Activated naive CD8-positive, alpha-beta T cell treated with anti-CD3 and anti-CD28 coated beads, Interleukin-2, amount 50 U/mL, for 24 hours (primary cell): ENCODE results near the gene DACH1.

ENCODE experiments used
- ATAC-seq: fragments of 150-1000 bp; cut with Tn5 transposase; one replicate; pipeline ENCODE4 v1.10.0; 2021
- DNase-seq: peaks from one replicate; pipeline ENCODE4 v3.0.0; 2021
- H3K27ac Mint-ChIP-seq: one replicate; pipeline ENCODE4 v1.8.0; 2021; ENCODE audit warnings: mild to moderate bottlenecking, mixed read lengths
- H3K27me3 Mint-ChIP-seq: one replicate; pipeline ENCODE4 v1.8.0; 2021; ENCODE audit warnings: mixed read lengths
- H3K36me3 Mint-ChIP-seq: one replicate; pipeline ENCODE4 v1.8.0; 2021; ENCODE audit warnings: low read depth, mixed read lengths
- H3K4me1 Mint-ChIP-seq: one replicate; pipeline ENCODE4 v1.8.0; 2021; ENCODE audit warnings: mixed read lengths
- H3K4me3 Mint-ChIP-seq: one replicate; pipeline ENCODE4 v1.8.0; 2021; ENCODE audit warnings: mild to moderate bottlenecking, moderate library complexity, mixed read lengths
- H3K9me3 Mint-ChIP-seq: one replicate; pipeline ENCODE4 v1.8.0; 2021; ENCODE audit warnings: mixed read lengths

Gene DACH1

DNA sequence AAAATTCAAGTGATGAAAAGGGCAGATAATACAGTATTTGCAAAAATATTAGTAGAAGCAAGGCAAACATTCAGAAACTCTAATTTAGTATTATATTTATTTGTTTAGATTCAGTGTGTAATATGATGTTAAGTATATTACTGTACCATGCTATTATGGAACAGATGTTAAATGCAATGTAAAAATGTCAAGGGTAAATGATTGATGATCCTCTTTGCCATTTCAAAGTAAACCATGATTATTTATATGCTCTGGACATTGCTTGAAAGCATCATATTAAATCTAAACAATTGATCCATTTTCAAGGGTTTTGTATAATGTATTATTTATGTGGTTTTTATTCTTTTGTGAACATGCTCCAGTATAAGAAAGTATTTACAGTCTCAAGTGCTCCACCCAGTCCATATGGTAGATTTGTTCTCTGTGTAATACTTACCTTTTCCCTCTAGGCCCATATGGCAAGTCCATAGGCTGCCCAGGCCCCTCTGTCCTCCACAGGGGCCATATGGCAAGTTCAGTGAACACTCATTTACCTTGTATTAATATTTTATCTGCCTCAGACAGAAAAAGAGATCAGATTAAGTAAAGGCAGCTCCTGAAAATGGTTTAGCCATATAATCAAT lies 353.5 kb downstream of the DACH1 start:
- no peaks in the 10 kb centered on the region for H3K27me3 Mint-ChIP-seq
- no peak for ATAC-seq

DNA sequence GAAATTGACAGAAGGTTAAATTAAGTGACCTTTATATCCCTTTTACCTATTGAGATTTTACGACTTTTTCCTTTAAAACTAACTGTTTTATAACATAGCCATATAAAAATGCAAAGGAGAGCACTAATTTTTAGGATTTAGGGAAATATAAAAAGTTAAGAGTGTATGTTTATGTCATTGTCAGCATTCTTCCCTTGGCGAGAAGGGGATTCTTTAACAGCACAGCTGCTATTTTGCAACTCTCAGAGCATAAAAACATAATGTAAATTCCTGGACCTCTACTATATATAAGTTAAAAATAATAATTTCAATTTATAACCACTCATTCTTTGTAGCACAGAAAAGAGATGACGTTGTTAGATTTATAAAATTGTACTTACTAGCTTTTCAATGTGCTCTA lies 363.2 kb downstream of the DACH1 start:
- Mint-ChIP-seq H3K27ac (no peak overlapping the region), H3K9me3 (no peaks in the 10 kb centered on the region), H3K27me3 (no peaks in the 10 kb centered on the region), H3K4me1 (no peaks in the 10 kb centered on the region), H3K36me3 (no peaks in the 10 kb centered on the region), H3K4me3 (no peak overlapping the region)
- ATAC-seq (no peak), DNase-seq (no peak)

More for the DNA sequence above, 353.5 kb downstream of the DACH1 start:
- H3K36me3 Mint-ChIP-seq, result no peaks in the 10 kb centered on the region
- no peak overlapping the region for H3K4me3 Mint-ChIP-seq
- no peaks in the 10 kb centered on the region for H3K4me1 Mint-ChIP-seq
- no peaks in the 10 kb centered on the region for H3K9me3 Mint-ChIP-seq
- DNase-seq, result no peak
- no peak overlapping the region for H3K27ac Mint-ChIP-seq

GRCh38 chr13:71499944-71500514 lies 367.0 kb downstream of the DACH1 start:
- DNase-seq (no peak), ATAC-seq (no peak)
- H3K36me3 Mint-ChIP-seq, result no peaks in the 10 kb centered on the region
- no peak overlapping the region for H3K4me3 Mint-ChIP-seq
- H3K27me3 Mint-ChIP-seq, result no peaks in the 10 kb centered on the region
- H3K4me1 Mint-ChIP-seq, result no peaks in the 10 kb centered on the region
- no peak overlapping the region for H3K27ac Mint-ChIP-seq
- no peaks in the 10 kb centered on the region for H3K9me3 Mint-ChIP-seq

DNA sequence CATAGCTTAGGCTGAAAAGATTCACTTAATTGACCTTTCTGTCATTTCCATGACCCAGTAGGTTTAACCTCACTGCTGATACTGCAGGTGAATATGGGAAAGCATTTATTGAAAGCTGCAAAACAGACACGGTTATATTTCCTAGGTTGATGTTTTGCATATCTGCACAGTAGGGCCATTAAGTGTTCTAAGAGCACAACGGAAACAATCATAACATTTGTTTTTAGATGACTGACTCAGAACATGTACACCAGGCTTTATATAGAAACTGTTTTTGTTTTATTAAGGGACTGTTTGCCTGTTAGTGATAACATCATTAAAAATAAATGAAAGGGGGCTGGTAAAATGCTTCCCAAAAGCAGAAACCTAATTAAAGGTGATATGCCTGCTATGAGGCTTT lies 367.8 kb downstream of the DACH1 start:
- Mint-ChIP-seq H3K27ac (no peak overlapping the region), H3K4me1 (no peaks in the 10 kb centered on the region), H3K9me3 (no peaks in the 10 kb centered on the region), H3K27me3 (no peaks in the 10 kb centered on the region), H3K4me3 (no peak overlapping the region), H3K36me3 (no peaks in the 10 kb centered on the region)
- no peak for DNase-seq
- ATAC-seq, result no peak

DNA sequence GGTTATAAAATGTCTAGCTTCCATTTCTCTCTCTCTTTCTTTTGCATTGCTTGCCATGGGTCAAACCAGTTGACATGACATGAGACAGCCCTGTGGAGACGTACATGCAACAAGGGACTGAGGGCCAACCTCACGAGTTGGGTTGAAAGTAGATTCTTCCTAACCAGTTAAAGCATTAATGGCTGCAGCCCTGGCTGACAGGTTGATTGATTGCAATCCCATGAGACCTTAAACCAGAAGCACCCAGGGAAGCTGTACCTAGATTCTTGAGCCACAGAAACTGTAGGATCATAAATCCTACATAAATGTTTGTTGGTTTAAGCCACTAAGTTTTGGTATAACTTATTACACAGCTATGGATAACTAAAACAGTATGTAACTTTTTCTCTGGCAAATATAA lies 373.8 kb downstream of the DACH1 start:
- no peak for ATAC-seq
- no peaks in the 10 kb centered on the region for H3K27me3 Mint-ChIP-seq
- H3K36me3 Mint-ChIP-seq, result no peaks in the 10 kb centered on the region

GRCh38 chr13:71492346-71492871 lies 374.6 kb downstream of the DACH1 start:
- no peak for DNase-seq
- ATAC-seq, result no peak
- Mint-ChIP-seq H3K4me1 (no peaks in the 10 kb centered on the region), H3K4me3 (no peak overlapping the region), H3K36me3 (no peaks in the 10 kb centered on the region), H3K27ac (no peak overlapping the region), H3K27me3 (no peaks in the 10 kb centered on the region), H3K9me3 (no peaks in the 10 kb centered on the region)

More for the DNA sequence above, 373.8 kb downstream of the DACH1 start:
- Mint-ChIP-seq H3K9me3 (no peaks in the 10 kb centered on the region), H3K27ac (no peak overlapping the region), H3K4me3 (no peak overlapping the region), H3K4me1 (no peaks in the 10 kb centered on the region)
- DNase-seq, result no peak

GRCh38 chr13:71491010-71491409 lies 376.0 kb downstream of the DACH1 start:
- Mint-ChIP-seq H3K27me3 (no peaks in the 10 kb centered on the region), H3K27ac (no peak overlapping the region)
- ATAC-seq, result no peak

GRCh38 chr13:71489041-71489440 lies 378.0 kb downstream of the DACH1 start:
- H3K36me3 Mint-ChIP-seq, result no peaks in the 10 kb centered on the region
- H3K27me3 Mint-ChIP-seq, result no peaks in the 10 kb centered on the region
- ATAC-seq (no peak), DNase-seq (no peak)
- H3K27ac Mint-ChIP-seq, result no peak overlapping the region
- no peak overlapping the region for H3K4me3 Mint-ChIP-seq
- no peaks in the 10 kb centered on the region for H3K9me3 Mint-ChIP-seq
- H3K4me1 Mint-ChIP-seq, result no peaks in the 10 kb centered on the region

More at GRCh38 chr13:71491010-71491409, 376.0 kb downstream of the DACH1 start:
- no peaks in the 10 kb centered on the region for H3K36me3 Mint-ChIP-seq
- H3K4me1 Mint-ChIP-seq, result no peaks in the 10 kb centered on the region
- no peak overlapping the region for H3K4me3 Mint-ChIP-seq
- no peaks in the 10 kb centered on the region for H3K9me3 Mint-ChIP-seq
- no peak for DNase-seq

GRCh38 chr13:71488201-71488600 lies 378.8 kb downstream of the DACH1 start:
- Mint-ChIP-seq H3K4me3 (no peak overlapping the region), H3K4me1 (no peaks in the 10 kb centered on the region), H3K9me3 (no peaks in the 10 kb centered on the region), H3K27me3 (no peaks in the 10 kb centered on the region), H3K36me3 (no peaks in the 10 kb centered on the region), H3K27ac (no peak overlapping the region)
- DNase-seq (no peak), ATAC-seq (no peak)

DNA sequence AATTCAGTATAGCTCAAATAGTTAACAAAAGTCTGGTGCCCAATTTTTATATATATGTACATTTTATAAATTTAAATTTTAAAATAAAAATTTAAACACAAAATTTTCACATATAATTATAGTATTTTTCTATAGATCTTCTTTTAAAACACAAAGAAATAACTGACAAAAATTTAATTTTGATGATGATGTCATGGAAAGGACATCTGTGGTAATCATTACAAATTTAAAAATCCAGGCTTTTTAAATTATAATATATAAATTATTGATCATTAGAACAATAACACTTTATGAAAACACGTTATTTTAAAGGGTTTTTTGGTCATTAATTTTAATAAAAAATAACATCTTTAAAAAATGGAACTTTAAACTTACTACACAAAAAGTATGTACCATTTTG lies 381.1 kb downstream of the DACH1 start:
- Mint-ChIP-seq H3K4me3 (no peak overlapping the region), H3K36me3 (no peaks in the 10 kb centered on the region), H3K4me1 (no peaks in the 10 kb centered on the region)

DNA sequence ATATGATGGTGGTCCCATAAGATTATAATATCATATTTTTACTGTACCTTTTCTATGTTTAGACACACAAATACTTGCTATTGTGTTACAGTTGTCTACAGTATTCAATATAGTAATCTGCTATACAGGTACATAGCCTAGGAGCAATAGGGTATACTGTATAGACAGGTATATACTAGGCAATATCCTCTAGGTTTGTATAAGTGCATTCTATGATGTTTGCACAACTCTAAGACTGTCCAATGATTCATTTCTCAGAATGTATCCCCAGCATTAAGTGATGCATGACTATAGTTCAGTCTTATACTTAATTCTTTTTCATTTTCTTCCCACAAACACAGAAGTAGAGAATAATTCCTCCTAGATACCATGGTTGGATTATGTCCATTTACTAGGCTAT lies 383.3 kb downstream of the DACH1 start:
- DNase-seq, result no peak
- no peaks in the 10 kb centered on the region for H3K36me3 Mint-ChIP-seq

More for the DNA sequence above, 381.1 kb downstream of the DACH1 start:
- Mint-ChIP-seq H3K27me3 (no peaks in the 10 kb centered on the region), H3K9me3 (no peaks in the 10 kb centered on the region), H3K27ac (no peak overlapping the region)
- no peak for DNase-seq
- ATAC-seq, result no peak

DNA sequence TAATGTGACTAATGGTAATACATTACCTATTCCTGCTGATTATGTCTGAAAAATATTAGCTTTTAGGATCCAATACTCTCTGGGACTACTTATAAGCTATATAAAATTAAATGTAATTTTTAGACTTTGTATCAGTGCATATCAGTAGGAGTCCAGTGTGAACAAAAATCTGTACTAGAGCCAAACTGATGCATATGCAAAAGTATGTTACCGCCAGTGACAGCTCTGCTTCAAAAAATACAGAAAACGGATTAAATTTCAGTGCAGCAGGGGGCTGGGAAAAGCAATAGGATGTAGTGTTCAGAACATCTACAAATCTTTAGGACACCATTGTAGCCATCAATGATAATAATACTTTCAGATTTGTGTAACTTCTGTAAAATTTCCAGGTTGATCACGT lies 385.5 kb downstream of the DACH1 start:
- ATAC-seq (no peak), DNase-seq (no peak)
- no peak overlapping the region for H3K4me3 Mint-ChIP-seq
- H3K27me3 Mint-ChIP-seq, result no peaks in the 10 kb centered on the region
- H3K4me1 Mint-ChIP-seq, result no peaks in the 10 kb centered on the region
- H3K27ac Mint-ChIP-seq, result no peak overlapping the region
- no peaks in the 10 kb centered on the region for H3K36me3 Mint-ChIP-seq
- H3K9me3 Mint-ChIP-seq, result no peaks in the 10 kb centered on the region

More for the DNA sequence above, 383.3 kb downstream of the DACH1 start:
- no peak for ATAC-seq
- Mint-ChIP-seq H3K4me1 (no peaks in the 10 kb centered on the region), H3K27ac (no peak overlapping the region), H3K9me3 (no peaks in the 10 kb centered on the region), H3K27me3 (no peaks in the 10 kb centered on the region), H3K4me3 (no peak overlapping the region)

DNA sequence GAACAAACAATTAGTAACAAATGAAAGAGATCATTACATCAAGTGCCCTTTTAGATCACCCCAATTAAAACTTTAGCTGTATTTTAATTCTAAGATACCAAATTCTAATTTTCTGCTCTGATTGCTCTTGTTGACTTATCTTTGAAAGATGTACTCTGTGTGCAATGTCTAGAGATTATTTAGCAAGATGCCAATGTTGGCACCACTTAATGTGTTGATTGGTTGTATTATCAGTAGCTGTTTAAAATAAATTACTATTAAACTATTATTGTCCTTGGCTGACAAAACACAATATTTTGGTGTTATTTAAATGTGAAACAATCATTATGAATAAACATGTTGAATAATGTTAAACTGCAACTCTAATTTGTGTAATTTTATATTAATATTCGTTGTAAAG lies 386.0 kb downstream of the DACH1 start:
- no peak for ATAC-seq
- H3K36me3 Mint-ChIP-seq, result no peaks in the 10 kb centered on the region
- H3K27ac Mint-ChIP-seq, result no peak overlapping the region
- no peaks in the 10 kb centered on the region for H3K4me1 Mint-ChIP-seq
- DNase-seq, result no peak
- H3K27me3 Mint-ChIP-seq, result no peaks in the 10 kb centered on the region
- no peak overlapping the region for H3K4me3 Mint-ChIP-seq
- H3K9me3 Mint-ChIP-seq, result no peaks in the 10 kb centered on the region

GRCh38 chr13:71477735-71478134 lies 389.3 kb downstream of the DACH1 start:
- Mint-ChIP-seq H3K36me3 (no peaks in the 10 kb centered on the region), H3K9me3 (no peaks in the 10 kb centered on the region), H3K4me1 (no peaks in the 10 kb centered on the region), H3K27me3 (no peaks in the 10 kb centered on the region), H3K27ac (no peak overlapping the region), H3K4me3 (no peak overlapping the region)
- ATAC-seq (no peak), DNase-seq (no peak)

- Mint-ChIP-seq H3K36me3 (no peaks in the 10 kb centered on the region), H3K4me3 (no peak overlapping the region), H3K9me3 (no peaks in the 10 kb centered on the region), H3K27ac (no peak overlapping the region), H3K4me1 (no peaks in the 10 kb centered on the region), H3K27me3 (no peaks in the 10 kb centered on the region)
- no peak for DNase-seq
- ATAC-seq, result no peak
Measured at GRCh38 chr13:71474936-71475335, 392.1 kb downstream of the DACH1 start.
